ENCODE results near the gene USP40. TPM values are rescaled to one million over a fixed set of nuclear protein-coding genes. Genes with fewer than 3 reads are reported as not detected.

Gene USP40
- total RNA-seq, 1 experiment from 2014 or later, result 34.9 TPM

GRCh38 chr2:233485726-233486125, 80.9 kb downstream of the USP40 start:
- no peak for TF ChIP-seq ELF1 (IDR thresholded peaks at IDR 0.05; ENCODE audit: borderline replicate concordance, low read depth)
- TF ChIP-seq ZNF274 (IDR thresholded peaks at IDR 0.05; ENCODE audit: low read depth, low read length), result no peak
- TF ChIP-seq CTCF (IDR thresholded peaks at IDR 0.05 in 2 of 3, conservative IDR thresholded peaks at IDR 0.05 in 1 of 3; ENCODE audit: borderline replicate concordance in 1 of 3, insufficient read depth in 1 of 3, low read depth in 2 of 3, low read length in 2 of 3), result no peak
- no peak for TF ChIP-seq ZFX (IDR thresholded peaks at IDR 0.05)
- TF ChIP-seq, protein P1, sequence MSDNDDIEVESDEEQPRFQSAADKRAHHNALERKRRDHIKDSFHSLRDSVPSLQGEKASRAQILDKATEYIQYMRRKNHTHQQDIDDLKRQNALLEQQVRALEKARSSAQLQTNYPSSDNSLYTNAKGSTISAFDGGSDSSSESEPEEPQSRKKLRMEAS (IDR thresholded peaks at IDR 0.05), result no peak
- TF ChIP-seq YY1 (IDR thresholded peaks at IDR 0.05; ENCODE audit: extremely low read depth, insufficient replicate concordance, low read depth, low read length), result no peak
- TF ChIP-seq EGR1 (IDR thresholded peaks at IDR 0.05; ENCODE audit: low read depth), result no peak
- TF ChIP-seq POLR2A (IDR thresholded peaks at IDR 0.05; ENCODE audit: borderline replicate concordance, extremely low read depth, insufficient read depth, insufficient read length), result no peak
- TF ChIP-seq JUND (IDR thresholded peaks at IDR 0.05), result no peak
- TF ChIP-seq SP1 (IDR thresholded peaks at IDR 0.05; ENCODE audit: low read depth), result no peak
- no peak for TF ChIP-seq FOSL1 (IDR thresholded peaks at IDR 0.05; ENCODE audit: low read depth)
- H3K79me2 ChIP-seq (ENCODE audit: insufficient read depth, low read length), result no peaks in the 10 kb centered on the region
- H3K27me3 ChIP-seq (ENCODE audit: insufficient read depth, low read length), result no peaks in the 10 kb centered on the region
- BruUV-seq (replicated peaks), result no TSS peak
- H3K9me2 ChIP-seq (ENCODE audit: insufficient read depth), result no peaks in the 10 kb centered on the region
- H3K4me1 ChIP-seq (ENCODE audit: control insufficient read depth in 1 of 2, insufficient read depth in 2 of 2, low read length in 2 of 2), result peaks cover 3 to 12% of the 10 kb centered on the region in 2 experiments; a peak in 2 of 4 replicates
- H3K9ac ChIP-seq (ENCODE audit: low read length), result no peak overlapping the region
- no peak overlapping the region for H3K4me3 ChIP-seq (replicated peaks in 1 of 2; ENCODE audit: low read depth in 1 of 2, low read length in 2 of 2)
- ChIA-PET CTCF (no interaction called here), POLR2A (no interaction called here), RAD21 (ENCODE audit: low non-redundant PET in 1 of 2, low total read pairs in 2 of 2, uncharacterized antibody in 2 of 2, unreplicated experiment in 2 of 2) (no interaction called here)
- DNase-seq (ENCODE audit: low read depth, low spot score) (no peak), ATAC-seq (no peak)
- H4K20me1 ChIP-seq (ENCODE audit: insufficient read depth), result no peaks in the 10 kb centered on the region
- peaks cover 5% of the 10 kb centered on the region in 2 experiments; a peak in 2 of 4 replicates for H3K36me3 ChIP-seq (ENCODE audit: control insufficient read depth in 1 of 2, insufficient read depth in 2 of 2, low read length in 2 of 2)
- H3K4me2 ChIP-seq (ENCODE audit: low read length), result no peak overlapping the region
- H3K9me3 ChIP-seq (ENCODE audit: control insufficient read depth in 1 of 2, insufficient read depth in 1 of 2, low read depth in 1 of 2, low read length in 2 of 2), result no peaks in the 10 kb centered on the region
- intact Hi-C loops (cut with micrococcal nuclease), result loop anchor here (10.0 kb wide), 1 partner anchor 349 kb away; no protein-coding TSS in a partner anchor
- H2AFZ ChIP-seq (ENCODE audit: low read depth, low read length, poor library complexity, severe bottlenecking), result no peak overlapping the region
- H3K27ac ChIP-seq (ENCODE audit: low read depth, low read length), result no peak overlapping the region

All from HCT116 (cell line).